ENCODE results near the gene TSPAN18. TPM values are rescaled to one million over a fixed set of nuclear protein-coding genes. Genes with fewer than 3 reads are reported as not detected.

Gene TSPAN18
- total RNA-seq, 1 experiment from 2014 or later: 2.8 TPM

DNA sequence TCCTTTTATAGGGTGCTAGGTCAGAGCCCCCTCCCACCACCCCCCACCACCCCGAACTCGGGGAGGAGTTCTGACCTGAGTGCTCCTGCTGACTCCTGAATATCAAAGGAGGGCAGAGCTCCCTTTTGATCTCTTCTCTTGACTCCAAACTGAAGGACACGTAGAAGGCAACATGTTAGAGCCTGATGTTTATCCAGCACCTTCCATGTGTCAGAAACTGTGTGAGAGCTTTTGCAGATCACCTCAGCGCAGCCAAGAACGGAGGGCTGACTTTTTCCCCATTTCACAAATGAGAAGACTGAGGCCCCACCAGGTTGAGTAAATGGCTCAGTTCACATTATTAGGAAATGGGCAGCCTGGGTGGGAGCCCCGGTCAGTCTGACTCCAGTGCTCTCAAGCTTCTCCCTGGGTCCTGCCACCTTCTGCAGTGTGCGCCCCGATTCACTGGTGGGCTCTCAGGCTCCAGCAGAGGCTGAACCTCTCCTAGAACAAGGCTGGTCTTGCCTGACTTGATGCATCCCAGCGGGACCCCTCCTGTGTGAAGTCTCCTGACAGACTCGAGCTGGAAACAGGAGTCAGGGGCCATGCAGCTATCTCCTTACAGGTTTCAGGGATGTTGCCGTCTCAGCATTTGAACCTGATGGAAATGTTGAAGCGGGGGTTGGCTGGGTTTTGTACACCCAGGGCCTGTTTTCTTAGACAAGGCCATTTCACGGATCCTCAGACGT lies 98.5 kb downstream of the TSPAN18 start:
- Histone ChIP-seq H3K4me3 (ENCODE audit: low read depth, low read length, poor library complexity, severe bottlenecking) (no peak overlapping the region), H3K9me3 (ENCODE audit: low read depth, low read length, poor library complexity, severe bottlenecking) (peaks cover 4% of the 10 kb centered on the region), H3K27me3 (replicated peaks; ENCODE audit: insufficient read depth, low read depth, low read length, poor library complexity) (no peaks in the 10 kb centered on the region), H3K27ac (ENCODE audit: low read depth, low read length, poor library complexity, severe bottlenecking) (no peak overlapping the region), H3K4me1 (ENCODE audit: insufficient read depth, low read length, poor library complexity, severe bottlenecking) (no peaks in the 10 kb centered on the region), H3K36me3 (ENCODE audit: insufficient read depth, low read length, poor library complexity, severe bottlenecking) (no peaks in the 10 kb centered on the region)
- TF ChIP-seq CTCF (conservative IDR thresholded peaks at IDR 0.05; ENCODE audit: low read depth, low read length) (no peak), EZH2 (IDR thresholded peaks at IDR 0.05; ENCODE audit: borderline replicate concordance, low read depth, low read length, poor library complexity, severe bottlenecking) (no peak)
- no TSS peak for BruUV-seq (replicated peaks)
- ChIA-PET CTCF (no interaction called here), POLR2A (ENCODE audit: low non-redundant PET) (no interaction called here)
- DNase-seq (ENCODE audit: low spot score): no peak
- intact Hi-C loops (cut with micrococcal nuclease; ENCODE audit: unreplicated experiment): no loop called here

DNA sequence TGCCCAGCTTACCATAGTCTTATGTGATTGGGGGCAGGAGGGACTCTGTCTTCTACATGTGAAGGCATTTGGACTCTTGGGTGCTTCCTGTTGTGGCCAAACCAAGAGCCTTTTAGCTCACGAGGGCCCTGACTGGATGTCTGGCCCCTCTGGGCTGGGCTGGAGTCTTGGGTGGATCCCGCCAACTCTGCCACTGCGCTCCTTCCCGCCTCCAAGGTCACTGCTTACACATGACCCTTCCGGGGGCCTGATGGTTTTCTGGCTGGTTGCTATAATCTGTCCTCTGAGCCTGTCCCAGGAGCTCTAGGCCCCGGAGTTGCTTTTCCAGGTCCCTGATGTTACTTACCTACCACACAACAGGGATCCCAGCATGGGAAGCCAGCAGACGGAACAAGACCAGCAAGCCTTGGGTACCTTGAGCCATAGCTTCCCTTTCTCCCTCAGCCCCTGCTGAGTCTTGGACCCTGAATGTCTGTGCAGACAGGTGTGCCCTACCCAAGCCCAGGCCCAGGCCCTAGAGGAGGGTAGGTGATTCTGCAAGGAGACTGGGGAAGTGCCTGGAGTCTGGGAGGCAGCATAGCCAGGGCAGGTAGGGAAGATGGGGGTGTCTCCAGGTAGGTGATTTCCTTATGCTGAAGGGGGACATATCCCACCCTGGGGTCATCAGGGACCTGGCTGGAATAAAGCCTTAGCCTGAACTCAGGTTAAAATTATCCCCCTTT lies 100.3 kb downstream of the TSPAN18 start:
- peaks cover 4% of the 10 kb centered on the region for H3K9me3 ChIP-seq (ENCODE audit: low read depth, low read length, poor library complexity, severe bottlenecking)
- no peak for DNase-seq (ENCODE audit: low spot score)
- ChIA-PET POLR2A (ENCODE audit: low non-redundant PET) (no interaction called here), CTCF (no interaction called here)
- H3K4me3 ChIP-seq (ENCODE audit: low read depth, low read length, poor library complexity, severe bottlenecking): no peak overlapping the region
- no TSS peak for BruUV-seq (replicated peaks)
- no peak overlapping the region for H3K27ac ChIP-seq (ENCODE audit: low read depth, low read length, poor library complexity, severe bottlenecking)
- no peaks in the 10 kb centered on the region for H3K36me3 ChIP-seq (ENCODE audit: insufficient read depth, low read length, poor library complexity, severe bottlenecking)
- H3K4me1 ChIP-seq (ENCODE audit: insufficient read depth, low read length, poor library complexity, severe bottlenecking): no peaks in the 10 kb centered on the region
- no peak for TF ChIP-seq CTCF (conservative IDR thresholded peaks at IDR 0.05; ENCODE audit: low read depth, low read length)
- no peak for TF ChIP-seq EZH2 (IDR thresholded peaks at IDR 0.05; ENCODE audit: borderline replicate concordance, low read depth, low read length, poor library complexity, severe bottlenecking)
- H3K27me3 ChIP-seq (replicated peaks; ENCODE audit: insufficient read depth, low read depth, low read length, poor library complexity): no peaks in the 10 kb centered on the region
- intact Hi-C loops (cut with micrococcal nuclease; ENCODE audit: unreplicated experiment): no loop called here

- DNase-seq (ENCODE audit: low spot score): no peak
- Histone ChIP-seq H3K9me3 (ENCODE audit: low read depth, low read length, poor library complexity, severe bottlenecking) (no peaks in the 10 kb centered on the region), H3K36me3 (ENCODE audit: insufficient read depth, low read length, poor library complexity, severe bottlenecking) (no peaks in the 10 kb centered on the region), H3K27ac (ENCODE audit: low read depth, low read length, poor library complexity, severe bottlenecking) (no peak overlapping the region), H3K4me3 (ENCODE audit: low read depth, low read length, poor library complexity, severe bottlenecking) (no peak overlapping the region), H3K4me1 (ENCODE audit: insufficient read depth, low read length, poor library complexity, severe bottlenecking) (no peaks in the 10 kb centered on the region), H3K27me3 (replicated peaks; ENCODE audit: insufficient read depth, low read depth, low read length, poor library complexity) (no peaks in the 10 kb centered on the region)
- no TSS peak for BruUV-seq (replicated peaks)
- intact Hi-C loops (cut with micrococcal nuclease; ENCODE audit: unreplicated experiment): no loop called here
- CTCF ChIA-PET: no interaction called here
- POLR2A ChIA-PET (ENCODE audit: low non-redundant PET): no interaction called here
- TF ChIP-seq EZH2 (IDR thresholded peaks at IDR 0.05; ENCODE audit: borderline replicate concordance, low read depth, low read length, poor library complexity, severe bottlenecking) (no peak), CTCF (conservative IDR thresholded peaks at IDR 0.05; ENCODE audit: low read depth, low read length) (no peak)
These were observed 101.5 kb downstream of the TSPAN18 start for GRCh38 chr11:44828296-44828695.

Data from A673 (cell line).